GM12878 (cell line): Measurements from ENCODE around the gene DYRK1B. TPM values are rescaled to one million over a fixed set of nuclear protein-coding genes. Genes with fewer than 3 reads are reported as not detected.
"Not testable (repeated sequence)": the region's sequence is repeated elsewhere in the genome, so short reads cannot be mapped to it uniquely, and the experiment has no call there.

ENCODE experiments used
- ATAC-seq: fragments of 200-7000 bp; cut with Tn5 transposase; 3 replicates; pipeline ENCODE4 v1.9.1; 2020; ENCODE audit warnings: mild to moderate bottlenecking, moderate library complexity
- BruUV-seq: library from RNA; stranded (reverse); fragments of 400-500 nt; replicated peaks from 2 replicates; lab custom pipeline; 2021; lab: Mats Ljungman, UMichigan
- CTCF ChIA-PET: fragments of 300-600 bp; sonication (Branson Sonifier 250); formaldehyde crosslinking; extraction: SDS; loops from one replicate; lab custom pipeline; 2021; ENCODE audit warnings: inconsistent platforms; lab: Yijun Ruan, JAX
- POLR2A ChIA-PET: fragments of 350-600 bp; formaldehyde crosslinking; extraction: SDS; loops from one replicate; lab custom pipeline; 2021; ENCODE audit warnings: inconsistent platforms; lab: Charles Lee
- RAD21 ChIA-PET: fragments of 300-600 bp; sonication (Branson Sonifier 250); formaldehyde crosslinking; loops from one replicate; lab custom pipeline; 2023; ENCODE audit warnings: antibody characterized with exemption; ENCODE audit not compliant: unreplicated experiment; lab: Charles Lee
- SMC1A ChIA-PET: fragments of 300-600 bp; sonication (Branson Sonifier 250); formaldehyde crosslinking; loops from one replicate; lab custom pipeline; 2023; ENCODE audit not compliant: unreplicated experiment, uncharacterized antibody; lab: Charles Lee
- DNase-seq: peaks from one replicate; pipeline ENCODE4 v3.0.0-alpha.2; 2011; ENCODE audit warnings: low read depth, low spot score
- FAIRE-seq: peaks from 3 replicates; lab custom pipeline; 2011; peaks lifted over from hg19 to GRCh38; lab: Jason Lieb, UNC
- H2AFZ ChIP-seq: 2 replicates; pipeline ENCODE4 v1.6.0; 2011; ENCODE audit warnings: low read depth, low read length, control low read depth; ENCODE audit not compliant: control insufficient read depth
- H3K27ac ChIP-seq: 2 replicates; pipeline ENCODE4 v1.5.1; 2011; ENCODE audit warnings: control low read depth; ENCODE audit not compliant: control insufficient read depth, insufficient read depth
- H3K27me3 ChIP-seq, 2 experiments: replicated peaks in 1 of 2; 2 replicates each; pipeline versions ENCODE4 v1.6.0 to v1.6.1; 2011; ENCODE audit warnings: low read length in 1 of 2; ENCODE audit not compliant: control insufficient read depth in 2 of 2, insufficient read depth in 2 of 2
- H3K36me3 ChIP-seq, 2 experiments: 2 replicates each; pipeline ENCODE4 v1.5.1; 2011; ENCODE audit warnings: low read length in 1 of 2; ENCODE audit not compliant: control insufficient read depth in 2 of 2, insufficient read depth in 2 of 2
- H3K4me1 ChIP-seq: 2 replicates; pipeline ENCODE4 v1.6.1; 2011; ENCODE audit warnings: mild to moderate bottlenecking, low read length, moderate library complexity, mixed read lengths; ENCODE audit not compliant: control insufficient read depth, insufficient read depth
- H3K4me2 ChIP-seq: 2 replicates; pipeline ENCODE4 v1.6.0; 2011; ENCODE audit warnings: control low read depth; ENCODE audit not compliant: control insufficient read depth, insufficient read depth
- H3K4me3 ChIP-seq: fragments of 200-600 bp; sonication (generic); 2 replicates; pipeline ENCODE4 v1.5.1; 2016
- H3K79me2 ChIP-seq: 2 replicates; pipeline ENCODE4 v1.6.0; 2011; ENCODE audit warnings: low read length; ENCODE audit not compliant: control insufficient read depth, insufficient read depth
- H3K9ac ChIP-seq: 2 replicates; pipeline ENCODE4 v1.8.0; 2011; ENCODE audit warnings: low read length, control low read depth, mixed read lengths; ENCODE audit not compliant: control insufficient read depth, insufficient read depth
- H3K9me3 ChIP-seq: replicated peaks from 3 replicates; pipeline ENCODE4 v1.5.1; 2011; ENCODE audit warnings: mild to moderate bottlenecking, low read length; ENCODE audit not compliant: control insufficient read depth, insufficient read depth
- H4K20me1 ChIP-seq: 2 replicates; pipeline ENCODE4 v1.6.0; 2011; ENCODE audit not compliant: control insufficient read depth, insufficient read depth
- E4F1 ChIP-seq: fragments of 450-650 bp; IDR thresholded peaks from 2 replicates; pipeline ENCODE4 v1.6.1; 2018; ENCODE audit warnings: borderline replicate concordance, mild to moderate bottlenecking; ENCODE audit not compliant: partially characterized antibody
- FOXK2 ChIP-seq: fragments of 450-650 bp; IDR thresholded peaks from 2 replicates; pipeline ENCODE4 v1.6.1; 2017; ENCODE audit warnings: mild to moderate bottlenecking, moderate library complexity
- HDGF ChIP-seq: fragments of 450-650 bp; IDR thresholded peaks from 2 replicates; pipeline ENCODE4 v1.6.1; 2016; ENCODE audit warnings: antibody characterized with exemption
- IRF5 ChIP-seq: fragments of 450-650 bp; IDR thresholded peaks from 2 replicates; pipeline ENCODE4 v1.6.1; 2017; ENCODE audit warnings: borderline replicate concordance
- KAT2A ChIP-seq: conservative IDR thresholded peaks from 2 replicates; pipeline ENCODE4 v1.6.1; 2011; ENCODE audit warnings: low read depth, low read length; ENCODE audit not compliant: control insufficient read depth
- ZBTB33 ChIP-seq: fragments of 450-650 bp; IDR thresholded peaks from 2 replicates; pipeline ENCODE4 v1.6.1; 2017; ENCODE audit warnings: mild to moderate bottlenecking
- WGBS: methylation state at CpG from one replicate; pipeline ENCODE4 v1.1.6; 2016; ENCODE audit warnings: low lambda C conversion rate; ENCODE audit not compliant: insufficient replicate concordance, insufficient coverage; ENCODE audit errors: missing lambda C conversion rate; 5-methylcytosine and 5-hydroxymethylcytosine counted together
- in situ Hi-C: fragments of 300-500 bp; cut with MboI; formaldehyde crosslinking; loops from 9 replicates; pipeline ENCODE4 v1.14.3; 2018; ENCODE audit warnings: mixed read lengths
- intact Hi-C: fragments of 100-400 bp; cut with micrococcal nuclease; formaldehyde crosslinking; loops from one replicate; pipeline ENCODE4 v1.14.2; 2022; ENCODE audit not compliant: unreplicated experiment
- polyA plus RNA-seq, 11 experiments: library from polyadenylated mRNA; depleted of rRNA in 4 of 11; unstranded in 6 of 11; stranded (reverse) in 5 of 11; fragments of >200 nt; fragmentation: Nextera tagmentation in 4 of 11; fragmentation: Illumina TruSeq in 1 of 11; extraction: Ambion mirVana in 4 of 11; extraction: Trizol in 1 of 11; gene quantifications; 1 replicate in 1 of 11; 2 replicates in 10 of 11; pipeline versions ENCODE4 v1.2.1 to v1.2.3, GENCODE V29; 2011 to 2016; ENCODE audit warnings: inconsistent platforms in 2 of 11, missing spikeins in 2 of 11, low read depth in 1 of 11
- total RNA-seq, 4 experiments: library from RNA; depleted of rRNA in 3 of 4; stranded (reverse); fragments of >200 nt in 3 of 4; fragmentation: Illumina TruSeq in 1 of 4; extraction: Trizol in 1 of 4; gene quantifications; 2 replicates each; pipeline versions ENCODE4 v1.2.1 to v1.2.3, GENCODE V29; 2013 to 2021

DYRK1B gene
- total and polyA plus RNA-seq, 10 of the 15 experiments (the other 5 are each of a cell fraction or from before 2014, with no cell fraction given): 0.07 to 10.2 (median 3.4) TPM; not detected in 1

- intact Hi-C loops (no loop called here), in situ Hi-C loops (no loop called here)
- peak; percentile 38 for TF ChIP-seq E4F1
- TF ChIP-seq FOXK2: peak; percentile 49
- TF ChIP-seq KAT2A: no peak
- peak; percentile 31; the same call in 1 of the 2 replicates for TF ChIP-seq IRF5
- 0 out of 2 replicates have a peak, but pooled peaks have one; percentile 27 for TF ChIP-seq HDGF
- TF ChIP-seq ZBTB33: no peak
- Histone ChIP-seq H3K9me3 (no peaks in the 10 kb centered on the region), H3K27me3 (no peaks in the 10 kb centered on the region), H3K36me3 (no peaks in the 10 kb centered on the region), H3K27ac (no peak overlapping the region), H3K9ac (no peak overlapping the region), H2AFZ (no peak overlapping the region), H3K4me3 (no peak overlapping the region), H3K4me1 (no peaks in the 10 kb centered on the region), H4K20me1 (no peaks in the 10 kb centered on the region), H3K79me2 (no peaks in the 10 kb centered on the region), H3K4me2 (no peak overlapping the region)
- SMC1A ChIA-PET: interaction anchor here (0.9 to 1.4 kb wide), 2 partner anchors 92 to 206 kb away, joined by 3 to 4 read pairs; partner anchors contain the start of gene PSMC4
- POLR2A ChIA-PET: no interaction called here
- FAIRE-seq: no peak
- DNase-seq: no peak
- no TSS peak for BruUV-seq
- 70% methylated on average over 1 of the region's 1 CpG for WGBS
- RAD21 ChIA-PET: interaction anchor here (0.7 to 1.8 kb wide), 3 partner anchors 15 to 92 kb away, joined by 3 to 10 read pairs (median 3); partner anchors contain the start of gene PSMC4
- CTCF ChIA-PET: interaction anchor here (0.5 to 1.5 kb wide), 5 partner anchors 33 to 213 kb away, joined by 3 to 7 read pairs (median 3); partner anchors contain the start of genes PSMC4 and ZNF780A
- ATAC-seq: no peak
These were observed 44.4 kb upstream of the DYRK1B start for GRCh38 chr19:39878398-39878797.

- H3K27ac ChIP-seq, H3K9me3 ChIP-seq, FAIRE-seq, H3K79me2 ChIP-seq, ATAC-seq, H2AFZ ChIP-seq, in situ Hi-C loops, intact Hi-C loops, POLR2A ChIA-PET, H3K4me1 ChIP-seq, BruUV-seq, H3K27me3 ChIP-seq, H3K4me2 ChIP-seq, DNase-seq, H4K20me1 ChIP-seq, H3K9ac ChIP-seq, H3K36me3 ChIP-seq, H3K4me3 ChIP-seq: not testable (repeated sequence)
- ChIA-PET CTCF (interaction anchor here (0.7 to 1.5 kb wide), 3 partner anchors 33 to 93 kb away, joined by 3 to 7 read pairs (median 5); partner anchors contain the start of gene PSMC4), RAD21 (interaction anchor here (1.8 kb wide), 2 partner anchors 16 to 93 kb away, joined by 3 to 10 read pairs; partner anchors contain the start of gene PSMC4), SMC1A (interaction anchor here (0.9 to 1.4 kb wide), 2 partner anchors 93 to 205 kb away, joined by 3 to 4 read pairs; partner anchors contain the start of gene PSMC4)
- 70% methylated on average over 15 of the region's 17 CpGs for WGBS
These were observed 44.0 kb upstream of the DYRK1B start for GRCh38 chr19:39877982-39878381.
